Astrocyte (in vitro differentiated cells and primary cell): ENCODE measurements around the gene PPIP5K1. TPM values are rescaled to one million over a fixed set of nuclear protein-coding genes. Genes with fewer than 3 reads are reported as not detected.

Source experiments
- DNase-seq: peaks from one replicate; pipeline ENCODE4 v3.0.0-alpha.2; 2010; ENCODE audit warnings: low read depth
- FAIRE-seq: peaks from 2 replicates; lab custom pipeline; 2011; peaks lifted over from hg19 to GRCh38; lab: Jason Lieb, UNC
- H2AFZ ChIP-seq: 2 replicates; pipeline ENCODE4 v1.6.0; 2012; ENCODE audit warnings: low read depth, low read length, inconsistent platforms
- H3K27ac ChIP-seq: 2 replicates; pipeline ENCODE4 v1.5.1; 2011; ENCODE audit warnings: low read depth, low read length, inconsistent platforms
- H3K27me3 ChIP-seq: 2 replicates; pipeline ENCODE4 v1.6.0; 2011; ENCODE audit warnings: low read length, inconsistent platforms; ENCODE audit not compliant: insufficient read depth
- H3K36me3 ChIP-seq: 2 replicates; pipeline ENCODE4 v1.5.1; 2011; ENCODE audit warnings: low read length, inconsistent platforms; ENCODE audit not compliant: insufficient read depth
- H3K4me1 ChIP-seq: 2 replicates; pipeline ENCODE4 v1.5.1; 2011; ENCODE audit warnings: low read length, inconsistent platforms; ENCODE audit not compliant: insufficient read depth
- H3K4me2 ChIP-seq: 2 replicates; pipeline ENCODE4 v1.6.0; 2012; ENCODE audit warnings: low read length, inconsistent platforms
- H3K4me3 ChIP-seq: 2 replicates; pipeline ENCODE4 v1.5.1; 2011; ENCODE audit warnings: low read depth, mild to moderate bottlenecking, low read length, inconsistent platforms; ENCODE audit not compliant: insufficient read depth
- H3K79me2 ChIP-seq: 2 replicates; pipeline ENCODE4 v1.6.0; 2012; ENCODE audit warnings: mild to moderate bottlenecking, low read length, inconsistent platforms; ENCODE audit not compliant: insufficient read depth
- H3K9ac ChIP-seq: 2 replicates; pipeline ENCODE4 v1.6.0; 2012; ENCODE audit warnings: mild to moderate bottlenecking, low read length, inconsistent platforms
- H3K9me3 ChIP-seq: 2 replicates; pipeline ENCODE4 v1.5.1; 2012; ENCODE audit warnings: low read depth, mild to moderate bottlenecking, low read length, inconsistent platforms; ENCODE audit not compliant: insufficient read depth
- H4K20me1 ChIP-seq: 2 replicates; pipeline ENCODE4 v1.6.0; 2012; ENCODE audit warnings: low read length, inconsistent platforms; ENCODE audit not compliant: insufficient read depth
- H3K27ac Mint-ChIP-seq: one replicate; pipeline ENCODE4 v1.8.0; 2021; ENCODE audit warnings: mild to moderate bottlenecking, mixed read lengths; ENCODE audit not compliant: unreplicated experiment
- H3K27me3 Mint-ChIP-seq: one replicate; pipeline ENCODE4 v1.8.0; 2021; ENCODE audit warnings: low read depth, mixed read lengths; ENCODE audit not compliant: unreplicated experiment
- H3K36me3 Mint-ChIP-seq: one replicate; pipeline ENCODE4 v1.8.0; 2021; ENCODE audit warnings: low read depth, mixed read lengths; ENCODE audit not compliant: unreplicated experiment
- H3K4me1 Mint-ChIP-seq: one replicate; pipeline ENCODE4 v1.8.0; 2021; ENCODE audit warnings: low read depth, mixed read lengths; ENCODE audit not compliant: unreplicated experiment
- H3K4me3 Mint-ChIP-seq: one replicate; pipeline ENCODE4 v1.8.0; 2021; ENCODE audit warnings: mild to moderate bottlenecking, moderate library complexity, mixed read lengths; ENCODE audit not compliant: unreplicated experiment
- H3K9me3 Mint-ChIP-seq: one replicate; pipeline ENCODE4 v1.8.0; 2021; ENCODE audit warnings: mild to moderate bottlenecking, mixed read lengths; ENCODE audit not compliant: unreplicated experiment
- EZH2 ChIP-seq: IDR thresholded peaks from 2 replicates; pipeline ENCODE4 v1.6.1; 2012; ENCODE audit warnings: mild to moderate bottlenecking, low read length, inconsistent platforms; ENCODE audit not compliant: insufficient read depth
- total RNA-seq: library from RNA; stranded (reverse); gene quantifications from 2 replicates; pipeline ENCODE4 v1.2.1, GENCODE V29; 2021
- TF ChIP-seq, protein P1 (sequence below): IDR thresholded peaks from 2 replicates; pipeline ENCODE4 v1.5.1; 2011; ENCODE audit warnings: low read depth, mild to moderate bottlenecking, inconsistent platforms, low read length, moderate library complexity; ENCODE audit not compliant: insufficient read depth

Gene PPIP5K1
- total RNA-seq, 1 donor from 2014 or later = 21.4 TPM

DNA sequence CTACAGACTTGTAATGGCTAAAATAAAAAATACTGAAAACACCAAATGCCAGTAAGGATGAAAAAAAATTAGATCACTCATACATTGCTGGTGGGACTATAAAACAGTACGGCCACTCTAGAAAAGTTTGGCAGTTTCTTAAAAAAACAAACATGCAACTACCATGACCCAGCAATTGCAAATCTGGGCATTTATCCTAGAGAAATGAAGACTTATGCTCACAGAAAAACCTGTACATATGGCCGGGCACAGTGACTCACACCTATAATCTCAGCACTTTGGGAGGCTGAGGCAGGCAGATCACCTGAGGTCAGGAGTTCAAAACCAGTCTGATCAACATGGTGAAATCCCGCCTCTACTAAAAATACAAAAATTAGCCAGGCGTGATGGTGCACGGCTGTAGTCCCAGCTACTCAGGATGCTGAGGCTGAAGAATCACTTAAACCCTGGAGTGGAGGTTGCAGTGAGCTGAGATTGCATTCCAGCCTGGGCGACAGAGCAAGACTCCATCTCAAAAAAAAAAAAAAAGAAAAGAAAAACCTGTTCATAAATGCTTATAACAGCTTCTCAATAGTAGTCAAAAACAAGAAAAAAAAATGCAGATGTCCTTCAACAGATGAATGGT, 102.6 kb downstream of the PPIP5K1 start:
- H3K4me1 Mint-ChIP-seq = peaks cover 12% of the 10 kb centered on the region
- H3K27me3 Mint-ChIP-seq = no peaks in the 10 kb centered on the region
- H3K27ac Mint-ChIP-seq = no peak overlapping the region
- H3K27me3 ChIP-seq = no peaks in the 10 kb centered on the region
- H3K79me2 ChIP-seq = peaks cover 20% of the 10 kb centered on the region
- FAIRE-seq (no peak), DNase-seq (no peak)
- no peaks in the 10 kb centered on the region for H3K9me3 Mint-ChIP-seq
- no peaks in the 10 kb centered on the region for H3K4me1 ChIP-seq
- no peak overlapping the region for H3K4me2 ChIP-seq
- no peak overlapping the region for H3K4me3 ChIP-seq
- no peak overlapping the region for H3K4me3 Mint-ChIP-seq
- no peak overlapping the region for H3K9ac ChIP-seq
- no peaks in the 10 kb centered on the region for H3K9me3 ChIP-seq
- no peak overlapping the region for H3K27ac ChIP-seq
- H3K36me3 Mint-ChIP-seq = peaks cover 10% of the 10 kb centered on the region
- peaks cover 56% of the 10 kb centered on the region for H4K20me1 ChIP-seq
- no peak overlapping the region for H2AFZ ChIP-seq
- TF ChIP-seq, protein P1, sequence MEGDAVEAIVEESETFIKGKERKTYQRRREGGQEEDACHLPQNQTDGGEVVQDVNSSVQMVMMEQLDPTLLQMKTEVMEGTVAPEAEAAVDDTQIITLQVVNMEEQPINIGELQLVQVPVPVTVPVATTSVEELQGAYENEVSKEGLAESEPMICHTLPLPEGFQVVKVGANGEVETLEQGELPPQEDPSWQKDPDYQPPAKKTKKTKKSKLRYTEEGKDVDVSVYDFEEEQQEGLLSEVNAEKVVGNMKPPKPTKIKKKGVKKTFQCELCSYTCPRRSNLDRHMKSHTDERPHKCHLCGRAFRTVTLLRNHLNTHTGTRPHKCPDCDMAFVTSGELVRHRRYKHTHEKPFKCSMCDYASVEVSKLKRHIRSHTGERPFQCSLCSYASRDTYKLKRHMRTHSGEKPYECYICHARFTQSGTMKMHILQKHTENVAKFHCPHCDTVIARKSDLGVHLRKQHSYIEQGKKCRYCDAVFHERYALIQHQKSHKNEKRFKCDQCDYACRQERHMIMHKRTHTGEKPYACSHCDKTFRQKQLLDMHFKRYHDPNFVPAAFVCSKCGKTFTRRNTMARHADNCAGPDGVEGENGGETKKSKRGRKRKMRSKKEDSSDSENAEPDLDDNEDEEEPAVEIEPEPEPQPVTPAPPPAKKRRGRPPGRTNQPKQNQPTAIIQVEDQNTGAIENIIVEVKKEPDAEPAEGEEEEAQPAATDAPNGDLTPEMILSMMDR = no peak
- TF ChIP-seq EZH2 = no peak
- peaks cover 8% of the 10 kb centered on the region for H3K36me3 ChIP-seq

DNA sequence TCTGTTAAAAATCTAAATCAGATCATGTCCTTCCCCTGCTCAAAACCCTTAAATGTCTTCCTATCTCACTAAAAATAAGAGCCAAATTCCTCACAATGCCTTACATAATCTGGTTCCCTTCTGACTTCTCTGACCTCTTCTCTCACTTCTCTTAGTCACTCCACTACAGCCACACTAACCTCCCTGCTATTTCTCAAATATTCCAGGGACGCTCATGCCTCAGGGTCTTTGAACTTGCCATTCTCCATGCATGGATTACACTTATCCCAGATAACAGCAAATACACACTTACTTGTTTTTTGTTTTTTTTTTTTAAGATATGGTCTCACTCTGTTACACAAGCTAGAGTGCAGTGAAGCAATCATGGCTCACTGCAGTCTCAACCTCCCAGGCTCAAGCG, 105.6 kb downstream of the PPIP5K1 start:
- peaks cover 54% of the 10 kb centered on the region for H4K20me1 ChIP-seq
- H3K4me2 ChIP-seq = no peak overlapping the region
- Mint-ChIP-seq H3K4me3 (no peak overlapping the region), H3K4me1 (peaks cover 8% of the 10 kb centered on the region), H3K36me3 (peaks cover 10% of the 10 kb centered on the region), H3K27ac (no peak overlapping the region), H3K9me3 (no peaks in the 10 kb centered on the region), H3K27me3 (no peaks in the 10 kb centered on the region)
- no peak overlapping the region for H3K9ac ChIP-seq
- no peaks in the 10 kb centered on the region for H3K9me3 ChIP-seq
- no peak for FAIRE-seq
- no peak overlapping the region for H3K27ac ChIP-seq
- no peaks in the 10 kb centered on the region for H3K4me1 ChIP-seq
- H3K4me3 ChIP-seq = no peak overlapping the region
- DNase-seq = no peak
- peaks cover 9% of the 10 kb centered on the region for H3K79me2 ChIP-seq
- H2AFZ ChIP-seq = no peak overlapping the region
- peaks cover 19% of the 10 kb centered on the region for H3K36me3 ChIP-seq
- no peaks in the 10 kb centered on the region for H3K27me3 ChIP-seq
- TF ChIP-seq EZH2 = no peak

Other genes starting within 250 kb of the PPIP5K1 start
- 25.5 and 27.8 TPM in 2 replicates for gene ZSCAN29, start 219.2 kb downstream of the PPIP5K1 start, total RNA-seq
- gene TUBGCP4, start 219.1 kb downstream of the PPIP5K1 start, total RNA-seq = 10.3 and 12.0 TPM in 2 replicates
- gene TP53BP1, start 97.1 kb downstream of the PPIP5K1 start, total RNA-seq = 71.9 and 73.1 TPM in 2 replicates
- 138 and 142 TPM in 2 replicates for gene MAP1A, start 72.6 kb downstream of the PPIP5K1 start, total RNA-seq
- gene CKMT1B, start 3.8 kb upstream of the PPIP5K1 start, total RNA-seq = 0.72 and 0.89 TPM in 2 replicates
- gene STRC, start 28.6 kb upstream of the PPIP5K1 start, total RNA-seq = 0.25 and 0.29 TPM in 2 replicates
- gene CATSPER2, start 58.6 kb upstream of the PPIP5K1 start, total RNA-seq = 2.0 and 3.3 TPM in 2 replicates
- gene CKMT1A, start 103.7 kb upstream of the PPIP5K1 start, total RNA-seq = 1.2 TPM in 2 replicates
- 777 and 911 TPM in 2 replicates for gene PDIA3, start 156.2 kb upstream of the PPIP5K1 start, total RNA-seq
- 3.2 and 3.8 TPM in 2 replicates for gene ELL3, start 186.8 kb upstream of the PPIP5K1 start, total RNA-seq
- gene SERF2, start 202.1 kb upstream of the PPIP5K1 start, total RNA-seq = 933 and 945 TPM in 2 replicates
- gene SERINC4, start 210.0 kb upstream of the PPIP5K1 start, total RNA-seq = 0.30 TPM in 1 of 2 replicates, not detected in the other
- 13.7 and 15.7 TPM in 2 replicates for gene HYPK, start 210.4 kb upstream of the PPIP5K1 start, total RNA-seq
- gene MFAP1, start 234.5 kb upstream of the PPIP5K1 start, total RNA-seq = 33.1 and 35.2 TPM in 2 replicates
- 0.73 and 1.0 TPM in 2 replicates for gene WDR76, start 236.8 kb upstream of the PPIP5K1 start, total RNA-seq